Astrocyte (in vitro differentiated cells and primary cell): ENCODE measurements around the gene TRIP13.
"Not testable (repeated sequence)": the region's sequence is repeated elsewhere in the genome, so short reads cannot be mapped to it uniquely, and the experiment has no call there.

Experiments used
- EZH2 ChIP-seq: IDR thresholded peaks from 2 replicates; pipeline ENCODE4 v1.6.1; 2012; ENCODE audit warnings: mild to moderate bottlenecking, low read length, inconsistent platforms; ENCODE audit not compliant: insufficient read depth
- TF ChIP-seq, protein P1 (sequence below): IDR thresholded peaks from 2 replicates; pipeline ENCODE4 v1.5.1; 2011; ENCODE audit warnings: low read depth, mild to moderate bottlenecking, inconsistent platforms, low read length, moderate library complexity; ENCODE audit not compliant: insufficient read depth

DNA sequence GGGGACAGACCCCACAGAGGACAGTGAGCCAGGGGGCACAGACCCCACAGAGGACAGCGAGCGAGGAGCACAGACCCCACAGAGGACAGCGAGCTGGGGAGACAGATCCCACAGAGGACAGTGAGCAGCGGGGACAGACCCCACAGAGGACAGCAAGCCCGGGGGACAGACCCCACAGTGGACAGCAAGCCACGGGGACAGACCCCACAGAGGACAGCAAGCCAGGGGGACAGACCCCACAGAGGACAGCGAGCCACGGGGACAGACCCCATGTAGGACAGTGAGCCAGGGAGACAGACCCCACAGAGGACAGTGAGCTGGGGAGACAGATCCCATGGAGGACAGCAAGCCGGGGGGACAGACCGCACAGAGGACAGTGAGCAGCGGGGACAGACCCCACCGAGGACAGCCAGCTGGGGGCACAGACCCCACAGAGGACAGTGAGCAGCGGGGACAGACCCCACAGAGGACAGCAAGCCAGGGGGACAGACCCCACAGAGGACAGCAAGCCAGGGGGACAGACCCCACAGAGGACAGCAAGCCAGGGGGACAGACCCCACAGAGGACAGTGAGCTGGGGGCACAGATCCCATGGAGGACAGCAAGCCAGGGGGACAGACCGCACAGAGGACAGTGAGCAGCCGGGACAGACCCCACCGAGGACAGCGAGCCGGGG lies 39.1 kb upstream of the TRIP13 start:
- TF ChIP-seq, protein P1, sequence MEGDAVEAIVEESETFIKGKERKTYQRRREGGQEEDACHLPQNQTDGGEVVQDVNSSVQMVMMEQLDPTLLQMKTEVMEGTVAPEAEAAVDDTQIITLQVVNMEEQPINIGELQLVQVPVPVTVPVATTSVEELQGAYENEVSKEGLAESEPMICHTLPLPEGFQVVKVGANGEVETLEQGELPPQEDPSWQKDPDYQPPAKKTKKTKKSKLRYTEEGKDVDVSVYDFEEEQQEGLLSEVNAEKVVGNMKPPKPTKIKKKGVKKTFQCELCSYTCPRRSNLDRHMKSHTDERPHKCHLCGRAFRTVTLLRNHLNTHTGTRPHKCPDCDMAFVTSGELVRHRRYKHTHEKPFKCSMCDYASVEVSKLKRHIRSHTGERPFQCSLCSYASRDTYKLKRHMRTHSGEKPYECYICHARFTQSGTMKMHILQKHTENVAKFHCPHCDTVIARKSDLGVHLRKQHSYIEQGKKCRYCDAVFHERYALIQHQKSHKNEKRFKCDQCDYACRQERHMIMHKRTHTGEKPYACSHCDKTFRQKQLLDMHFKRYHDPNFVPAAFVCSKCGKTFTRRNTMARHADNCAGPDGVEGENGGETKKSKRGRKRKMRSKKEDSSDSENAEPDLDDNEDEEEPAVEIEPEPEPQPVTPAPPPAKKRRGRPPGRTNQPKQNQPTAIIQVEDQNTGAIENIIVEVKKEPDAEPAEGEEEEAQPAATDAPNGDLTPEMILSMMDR: not testable (repeated sequence)
- not testable (repeated sequence) for TF ChIP-seq EZH2
